GM19397 (cell line): ENCODE data around the gene UST.

Experiments
- ATAC-seq: cut with Tn5 transposase; IDR thresholded peaks from one replicate; pipeline ENCODE4 v1.9.1; 2021; ENCODE audit warnings: mild to moderate bottlenecking, moderate library complexity; ENCODE audit not compliant: unreplicated experiment

The UST gene

GRCh38 chr6:148795563-148795962 lies 48.7 kb downstream of the UST start:
- ATAC-seq, result no peak

- ATAC-seq, result no peak
These were observed 52.8 kb downstream of the UST start for GRCh38 chr6:148799647-148800046.

- no peak for ATAC-seq
These were observed 53.7 kb downstream of the UST start for GRCh38 chr6:148800536-148800935.

GRCh38 chr6:148803979-148804378 lies 57.1 kb downstream of the UST start:
- ATAC-seq, result no peak

DNA sequence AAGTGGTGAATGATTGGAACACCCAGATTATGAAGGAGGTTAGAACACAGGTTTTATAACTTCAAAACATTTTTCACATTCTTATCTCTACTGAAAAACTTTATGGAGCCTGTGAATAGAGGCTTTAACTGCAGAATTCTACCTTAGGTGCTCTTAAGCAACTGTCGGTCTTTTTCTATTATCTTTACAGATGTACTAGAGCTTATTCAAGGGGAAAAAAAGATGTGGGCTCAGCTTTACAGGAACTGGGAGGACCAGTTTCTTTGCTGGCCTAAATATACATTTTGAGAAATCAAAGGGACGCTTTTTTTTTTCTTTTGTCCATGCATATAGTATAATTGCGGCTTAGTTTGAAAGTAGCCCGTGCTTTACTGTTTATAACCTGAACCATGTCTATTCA lies 58.9 kb downstream of the UST start:
- ATAC-seq, result no peak

GRCh38 chr6:148807784-148808183 lies 61.0 kb downstream of the UST start:
- no peak for ATAC-seq

DNA sequence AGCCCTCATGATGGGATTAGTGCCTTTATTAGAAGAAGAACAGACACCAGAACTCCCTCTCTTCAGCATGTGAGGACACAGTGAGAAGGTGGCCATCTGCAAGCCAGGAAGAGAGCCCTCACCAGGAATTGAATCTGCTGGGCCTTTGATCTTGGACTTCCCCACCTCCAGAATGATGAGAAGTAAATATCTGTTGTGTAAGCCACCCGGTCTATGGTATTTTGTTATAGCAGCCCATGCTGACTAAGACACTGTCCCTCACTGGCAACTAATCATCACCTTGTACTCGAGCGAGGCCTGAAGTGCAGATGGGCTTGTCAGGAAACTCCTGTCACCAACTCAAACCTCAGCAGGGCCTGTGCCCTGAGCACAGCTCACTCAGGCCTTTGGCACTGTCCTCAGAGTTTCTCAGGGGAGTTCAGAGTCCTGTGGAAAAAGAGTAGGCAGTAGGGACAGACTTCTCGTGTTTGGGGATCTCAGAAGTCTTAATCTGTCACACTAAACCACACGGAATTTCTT lies 62.0 kb downstream of the UST start:
- no peak for ATAC-seq

DNA sequence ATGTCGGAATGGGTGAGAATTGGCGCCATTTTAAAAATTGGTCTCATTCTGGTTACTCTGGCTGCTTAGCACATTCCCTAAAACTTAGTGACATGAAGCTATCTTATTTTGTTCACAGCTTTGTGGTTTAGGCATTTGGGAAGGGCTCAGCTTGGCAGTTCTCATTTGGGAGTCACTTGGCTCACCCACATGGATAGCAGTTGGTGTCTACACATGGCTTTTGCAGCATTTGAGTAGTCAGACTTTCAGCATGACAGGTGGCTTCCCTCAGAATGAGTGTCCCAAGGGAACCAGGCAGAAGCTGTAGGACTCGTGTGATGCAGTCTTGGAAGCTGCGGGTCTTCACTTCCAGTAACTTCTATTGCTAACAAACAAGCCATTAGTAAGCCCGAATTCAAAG lies 64.6 kb downstream of the UST start:
- no peak for ATAC-seq

DNA sequence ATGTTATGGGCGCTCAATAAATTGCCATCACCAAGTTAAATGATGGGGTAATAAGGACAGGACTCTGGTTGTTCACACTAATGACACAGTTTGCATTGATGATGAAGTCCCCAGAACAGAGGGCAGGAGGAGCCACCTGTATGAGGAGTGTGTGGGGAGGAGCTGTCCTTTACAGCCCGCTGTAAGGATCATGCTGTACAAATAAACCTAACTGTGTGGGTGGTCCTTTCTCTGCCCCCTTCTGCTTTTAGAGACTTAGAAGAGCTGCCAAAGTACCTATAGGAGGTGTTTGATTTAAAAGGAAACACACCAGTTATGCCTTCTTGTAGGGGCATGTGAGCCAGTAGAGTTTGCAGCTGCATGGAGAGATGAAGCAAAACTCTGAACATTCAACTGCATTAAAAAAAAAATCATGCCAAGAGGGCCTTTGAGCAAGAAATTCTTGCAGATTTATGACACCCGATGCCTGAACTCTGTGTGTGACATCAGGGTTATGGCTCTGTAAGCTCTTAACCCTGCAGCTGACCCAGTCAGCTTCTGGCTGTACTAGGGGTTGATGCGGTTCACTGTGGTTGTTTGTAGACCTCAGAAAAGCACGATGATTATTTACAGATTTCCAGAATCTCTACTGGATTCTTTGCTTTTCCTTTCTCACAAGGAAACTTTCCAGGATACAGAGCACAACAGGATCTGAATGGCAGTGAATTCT lies 67.4 kb downstream of the UST start:
- ATAC-seq, result no peak

DNA sequence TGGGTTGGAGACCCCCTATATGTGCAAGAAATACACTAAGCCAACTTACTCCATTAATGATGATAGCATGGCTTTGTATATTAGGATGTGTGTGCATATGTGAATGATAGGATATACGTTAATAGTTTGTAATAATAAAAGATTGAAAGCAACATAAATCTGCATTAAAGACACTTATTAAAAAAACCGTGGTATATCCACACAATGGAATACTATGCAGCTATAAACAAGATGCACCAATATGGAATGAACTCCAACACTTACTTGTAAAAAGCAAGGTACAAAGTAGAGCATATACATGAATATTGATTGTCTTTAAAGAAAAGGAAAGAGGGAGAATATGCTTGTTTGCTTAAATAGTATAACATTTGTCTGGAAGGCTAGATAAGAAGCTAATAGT lies 68.0 kb downstream of the UST start:
- no peak for ATAC-seq

DNA sequence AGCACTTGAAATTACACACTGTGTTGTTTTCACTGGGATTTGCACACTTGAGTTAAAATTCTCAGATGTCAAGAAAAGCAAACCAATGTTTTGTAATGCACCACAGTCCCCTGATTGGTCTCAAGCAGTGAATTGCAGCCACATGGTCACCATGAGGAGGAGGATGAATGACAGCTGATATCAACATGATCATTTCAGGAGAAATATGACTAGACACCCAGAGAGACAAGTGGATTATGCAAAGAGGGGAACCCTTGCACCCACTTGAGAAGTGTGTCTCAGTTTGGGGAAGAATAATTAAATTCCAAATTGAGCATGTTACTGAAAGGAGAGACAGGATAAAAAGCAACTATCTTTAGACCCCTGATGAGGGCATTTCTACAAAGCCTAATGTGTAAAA lies 69.3 kb downstream of the UST start:
- no peak for ATAC-seq

- no peak for ATAC-seq
These were observed 70.9 kb downstream of the UST start for GRCh38 chr6:148817689-148818088.

GRCh38 chr6:148818939-148819575 lies 72.2 kb downstream of the UST start:
- no peak for ATAC-seq

- ATAC-seq, result no peak
These were observed 73.0 kb downstream of the UST start for GRCh38 chr6:148819852-148820251.

GRCh38 chr6:148822819-148823218 lies 76.0 kb downstream of the UST start:
- no peak for ATAC-seq

- no peak for ATAC-seq
These were observed 77.5 kb downstream of the UST start for GRCh38 chr6:148824291-148824690.

DNA sequence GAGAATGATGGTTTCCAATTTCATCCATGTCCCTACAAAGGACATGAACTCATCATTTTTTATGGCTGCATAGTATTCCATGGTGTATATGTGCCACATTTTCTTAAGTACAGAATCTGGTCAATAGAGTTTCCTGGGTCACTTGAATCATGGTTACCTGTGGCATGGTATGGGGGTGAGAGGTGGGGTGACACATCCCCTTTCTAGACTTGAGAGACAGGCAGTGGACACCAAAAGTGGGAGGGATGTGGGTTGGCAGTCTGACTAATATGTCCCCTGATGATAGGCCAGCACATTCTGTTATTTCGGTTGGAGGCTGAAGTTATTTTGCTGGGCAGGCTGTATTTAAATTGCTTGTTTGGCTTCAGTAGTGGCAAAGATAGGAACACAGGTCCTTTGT lies 78.1 kb downstream of the UST start:
- ATAC-seq, result no peak

DNA sequence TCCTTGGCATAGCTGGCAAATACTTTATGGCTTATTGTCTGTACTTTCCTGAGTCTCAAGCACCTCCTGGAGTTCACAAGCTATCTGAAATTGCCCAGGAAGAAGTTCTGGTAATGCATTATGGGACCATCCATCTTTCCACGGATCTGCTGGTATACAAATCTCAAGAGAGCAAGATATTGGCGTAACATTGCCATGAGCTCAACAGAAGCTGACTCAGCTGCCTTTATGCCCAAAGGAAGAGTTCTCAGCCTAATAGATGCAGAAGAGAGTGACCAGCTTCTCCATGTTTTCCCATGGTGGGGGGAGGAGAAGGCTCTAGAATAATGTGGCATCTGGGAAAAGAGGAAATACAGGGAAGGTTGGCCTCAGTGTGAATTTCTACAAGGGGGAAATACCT lies 78.7 kb downstream of the UST start:
- no peak for ATAC-seq

DNA sequence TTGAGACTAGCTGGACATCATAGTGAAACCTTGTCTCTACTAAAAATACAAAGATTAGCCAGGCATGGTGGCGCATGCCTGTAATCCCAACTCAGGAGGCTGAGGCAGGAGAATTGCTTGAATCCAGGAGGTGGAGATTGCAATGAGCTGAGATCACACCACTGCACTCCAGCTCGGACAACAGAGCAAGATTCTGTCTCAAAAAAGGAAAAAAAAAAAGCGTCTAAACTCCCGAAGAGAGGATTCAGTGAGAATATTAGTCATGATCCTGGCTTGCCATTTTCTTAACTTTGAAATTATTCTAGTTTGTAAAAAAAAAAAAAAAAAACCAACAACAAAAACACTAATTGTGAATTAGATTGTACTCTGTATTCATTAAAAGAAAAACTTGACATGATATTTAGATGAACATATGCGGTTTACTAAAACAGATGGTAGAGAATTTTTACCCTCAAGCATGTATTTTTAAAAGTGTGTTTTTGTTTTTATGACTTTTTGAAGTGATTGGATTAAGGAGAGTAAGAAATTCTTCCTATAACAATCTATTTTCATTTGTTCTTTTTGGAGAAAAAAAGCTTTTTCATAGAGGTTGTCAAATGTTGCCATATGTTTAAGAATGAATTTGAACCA lies 80.7 kb downstream of the UST start:
- no peak for ATAC-seq

DNA sequence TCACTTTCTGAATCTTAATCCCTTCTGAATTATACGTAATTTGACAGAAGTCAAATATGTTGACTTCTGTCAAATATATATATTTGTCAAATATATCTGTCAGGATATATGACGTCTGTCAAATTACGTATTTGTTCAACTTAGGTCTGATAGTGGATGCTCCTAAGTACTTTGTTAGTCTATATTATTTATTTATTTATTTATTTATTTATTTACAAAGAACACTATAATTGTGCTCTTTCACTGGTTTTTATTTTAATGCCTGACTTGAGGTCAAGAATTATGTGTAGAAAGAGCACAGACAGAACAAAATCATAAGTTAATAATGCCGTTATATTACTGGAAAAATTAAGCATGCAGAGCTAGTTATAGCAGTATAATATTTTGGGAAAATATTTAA lies 81.2 kb downstream of the UST start:
- ATAC-seq, result no peak

DNA sequence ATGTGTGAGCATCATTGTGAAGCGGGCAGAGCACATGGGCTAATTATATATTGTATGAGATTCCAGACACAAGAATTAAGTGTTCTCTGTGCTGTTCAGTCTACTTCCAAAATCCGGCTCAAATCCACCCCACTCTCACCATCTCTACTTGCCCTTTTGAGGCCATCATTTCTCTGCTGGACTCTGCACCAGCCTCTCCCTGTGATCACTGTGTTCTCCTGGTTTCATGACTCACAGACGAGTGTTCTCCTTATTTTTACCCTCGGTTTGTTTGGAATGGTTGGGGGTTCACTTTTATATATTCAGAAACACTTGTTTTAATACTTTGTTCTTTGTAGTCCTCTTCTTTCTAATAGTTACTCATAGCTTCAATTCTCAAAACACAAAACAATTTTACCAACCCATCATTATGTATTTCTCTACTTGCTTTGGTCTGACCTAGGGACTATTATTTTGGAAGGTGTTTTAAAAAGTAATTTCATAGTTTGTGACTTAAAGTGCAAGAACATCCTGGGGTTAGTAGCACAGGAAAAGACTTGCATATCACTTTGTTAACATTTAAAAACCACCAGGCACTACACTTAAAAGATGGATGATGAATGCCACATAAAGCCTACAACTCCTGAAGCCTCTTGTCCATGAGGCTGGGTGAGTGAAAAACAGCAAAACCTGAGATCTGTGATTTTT lies 82.7 kb downstream of the UST start:
- ATAC-seq, result no peak

GRCh38 chr6:148830614-148831013 lies 83.8 kb downstream of the UST start:
- no peak for ATAC-seq
